Loucy (cell line): ENCODE measurements around the gene ZBTB12.

Source experiments
- EZH2phosphoT487 ChIP-seq: fragments of 200-600 bp; IDR thresholded peaks from 2 replicates; pipeline ENCODE4 v1.6.1; 2018; ENCODE audit warnings: antibody characterized with exemption, mild to moderate bottlenecking, moderate library complexity, borderline replicate concordance
- TF ChIP-seq, protein P1 (sequence below): fragments of 200-600 bp; sonication (generic); conservative IDR thresholded peaks from 2 replicates; pipeline ENCODE4 v1.5.1; 2014; ENCODE audit warnings: mild to moderate bottlenecking, antibody characterized with exemption, low read length

DNA sequence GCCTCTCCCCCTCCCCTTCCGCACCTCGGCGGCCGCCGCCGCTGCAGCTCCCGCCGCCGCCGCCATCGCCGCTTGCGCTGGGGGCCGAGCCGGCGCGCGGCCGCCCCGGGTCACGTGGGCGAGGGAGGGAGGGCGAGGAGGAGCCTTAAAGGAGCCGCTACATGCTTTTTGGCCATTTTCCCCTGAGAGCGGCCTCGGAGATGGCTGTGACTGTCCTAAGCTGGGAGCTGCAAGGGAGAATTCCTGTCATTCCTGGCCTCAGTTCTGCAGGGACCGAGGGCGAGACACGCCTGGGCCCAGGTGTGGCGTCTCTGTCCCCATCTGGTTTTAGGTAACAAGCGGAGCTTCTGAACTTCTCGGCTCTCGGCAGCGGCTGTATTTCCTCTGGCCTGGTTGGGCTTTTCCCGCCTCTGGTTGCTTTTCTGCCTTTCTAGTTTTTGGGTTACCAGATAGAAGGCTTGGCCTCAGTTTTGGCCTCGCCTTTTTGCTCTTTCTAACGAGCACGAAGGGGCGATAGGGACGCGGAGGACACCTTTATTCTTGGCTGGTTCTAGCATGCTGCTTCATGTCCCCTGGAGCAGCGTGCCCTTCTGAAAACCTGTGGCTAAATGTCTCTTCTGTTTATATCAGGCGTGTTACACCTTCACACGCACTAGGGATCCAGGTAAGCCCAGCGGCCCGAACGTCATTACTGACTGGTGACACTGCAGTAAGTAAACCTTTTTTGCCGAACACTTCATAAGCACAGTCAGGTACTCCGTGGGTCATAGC, 4.1 kb downstream of the ZBTB12 start, which contains the start of gene EHMT2:
- TF ChIP-seq, protein P1, sequence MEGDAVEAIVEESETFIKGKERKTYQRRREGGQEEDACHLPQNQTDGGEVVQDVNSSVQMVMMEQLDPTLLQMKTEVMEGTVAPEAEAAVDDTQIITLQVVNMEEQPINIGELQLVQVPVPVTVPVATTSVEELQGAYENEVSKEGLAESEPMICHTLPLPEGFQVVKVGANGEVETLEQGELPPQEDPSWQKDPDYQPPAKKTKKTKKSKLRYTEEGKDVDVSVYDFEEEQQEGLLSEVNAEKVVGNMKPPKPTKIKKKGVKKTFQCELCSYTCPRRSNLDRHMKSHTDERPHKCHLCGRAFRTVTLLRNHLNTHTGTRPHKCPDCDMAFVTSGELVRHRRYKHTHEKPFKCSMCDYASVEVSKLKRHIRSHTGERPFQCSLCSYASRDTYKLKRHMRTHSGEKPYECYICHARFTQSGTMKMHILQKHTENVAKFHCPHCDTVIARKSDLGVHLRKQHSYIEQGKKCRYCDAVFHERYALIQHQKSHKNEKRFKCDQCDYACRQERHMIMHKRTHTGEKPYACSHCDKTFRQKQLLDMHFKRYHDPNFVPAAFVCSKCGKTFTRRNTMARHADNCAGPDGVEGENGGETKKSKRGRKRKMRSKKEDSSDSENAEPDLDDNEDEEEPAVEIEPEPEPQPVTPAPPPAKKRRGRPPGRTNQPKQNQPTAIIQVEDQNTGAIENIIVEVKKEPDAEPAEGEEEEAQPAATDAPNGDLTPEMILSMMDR: no peak
- no peak for TF ChIP-seq EZH2phosphoT487
